Right cardiac atrium (tissue), 5 donors: ENCODE measurements around the gene C6orf52. TPM values are rescaled to one million over a fixed set of nuclear protein-coding genes. Genes with fewer than 3 reads are reported as not detected.
A peak's percentile ranks its signal among the peaks of the same experiment; 100 is the strongest.
"Not testable (repeated sequence)": the region's sequence is repeated elsewhere in the genome, so short reads cannot be mapped to it uniquely, and the experiment has no call there.

Experiments used
- ATAC-seq, 2 donors: fragments of 200-7000 bp; cut with Tn5 transposase; one replicate each; pipeline versions ENCODE4 v1.8.0 to v1.9.1; 2020; ENCODE audit warnings: moderate library complexity in 2 of 2, mild to moderate bottlenecking in 1 of 2
- DNase-seq, 3 donors: peaks; one replicate each; pipeline ENCODE4 v3.0.0-alpha.2; 2020
- H3K27ac ChIP-seq: one replicate; pipeline ENCODE4 v1.5.1; 2013; ENCODE audit warnings: mild to moderate bottlenecking, low read length, control low read depth, moderate library complexity
- H3K27me3 ChIP-seq: one replicate; pipeline ENCODE4 v1.6.1; 2013; ENCODE audit not compliant: control insufficient read depth, insufficient read depth
- H3K4me1 ChIP-seq: one replicate; pipeline ENCODE4 v1.6.1; 2013; ENCODE audit warnings: low read length; ENCODE audit not compliant: control insufficient read depth, insufficient read depth
- H3K4me3 ChIP-seq: one replicate; pipeline ENCODE4 v1.5.1; 2013; ENCODE audit warnings: low read length, control low read depth
- H3K9me3 ChIP-seq: one replicate; pipeline ENCODE4 v1.6.1; 2013; ENCODE audit warnings: low read length; ENCODE audit not compliant: control insufficient read depth
- WGBS: extraction: QIAGEN DNeasy Blood & Tissue Kit; methylation state at CpG from one replicate; pipeline ENCODE4 v1.1.7; 2013; 5-methylcytosine and 5-hydroxymethylcytosine counted together
- intact Hi-C, 4 donors: fragments of 100-400 bp; cut with DNase I; formaldehyde crosslinking; loops; one replicate each; pipeline versions ENCODE4 v1.11.0 to v1.14.0; 2022 to 2023
- polyA plus RNA-seq: library from polyadenylated mRNA; stranded (reverse); fragments of 200-250 nt; gene quantifications from one replicate; pipeline ENCODE4 v1.2.3, GENCODE V29; 2013
- total RNA-seq, 4 donors: library from RNA; stranded (reverse); fragmentation: NEBNext Ultra II Directional; extraction: Animal tissue kit (Norgen Biotek cat#: 25700); gene quantifications; one replicate each; pipeline ENCODE4 v1.2.1, GENCODE V29; 2021
- donor health status: healthy with polysubstance abuse.
- donor health status: DM: no; HTN: yes; CAD: no.
- donor health status: DM: no; HTN: no; CAD: no.
- donor health status: DM: no; HTN: yes; CAD: no; lungs with severe emphysema.
- donor health status: DM: yes; HTN: yes; CAD: no.

The C6orf52 gene
- total and polyA plus RNA-seq, 5 donors = 0.29 to 0.71 (median 0.63) TPM; not detected in 2

GRCh38 chr6:10723567-10723881 is 29.1 kb upstream of the C6orf52 start:
- H3K4me1 ChIP-seq = peaks cover 3% of the 10 kb centered on the region
- no peaks in the 10 kb centered on the region for H3K27me3 ChIP-seq
- DNase-seq = no peak
- intact Hi-C loops = no loop called here
- WGBS = 20% methylated on average over 7 of the region's 7 CpGs
- ATAC-seq = peak in 1 of 2 donors; percentile 4
- H3K9me3 ChIP-seq = no peaks in the 10 kb centered on the region
- H3K27ac ChIP-seq = peak overlapping the region; percentile 91
- peak overlapping the region; percentile 51 for H3K4me3 ChIP-seq

GRCh38 chr6:10722820-10723566 is 28.6 kb upstream of the C6orf52 start, which contains the start of gene TMEM14C:
TSS of gene TMEM14C (plus strand) at chr6:10723070. CDS start at chr6:10724614, 1,544 bp downstream.
- Histone ChIP-seq H3K27ac (peak within 1 kb of the TSS; percentile 91), H3K9me3 (no peaks in the 10 kb centered on the region), H3K27me3 (no peaks in the 10 kb centered on the region), H3K4me3 (peak within 1 kb of the TSS; percentile 51), H3K4me1 (peaks cover 3% of the 10 kb centered on the region)
- intact Hi-C loops = no loop called here
- under 1% methylated on average over 55 of the region's 55 CpGs for WGBS
- DNase-seq = peak; percentile 99 to 100 (median 100)
- ATAC-seq = peak; percentile 99

- intact Hi-C loops = no loop called here
- ATAC-seq = no peak
Measured at GRCh38 chr6:10722570-10722819, 28.1 kb upstream of the C6orf52 start.

GRCh38 chr6:10721850-10722569 is 27.6 kb upstream of the C6orf52 start:
- intact Hi-C loops = no loop called here
- Histone ChIP-seq H3K9me3 (no peaks in the 10 kb centered on the region), H3K27ac (peak overlapping the region; percentile 76), H3K4me3 (peak overlapping the region; percentile 51), H3K27me3 (no peaks in the 10 kb centered on the region), H3K4me1 (peaks cover 3% of the 10 kb centered on the region)
- ATAC-seq = no peak
- WGBS = 73% methylated on average over 11 of the region's 11 CpGs
- DNase-seq = no peak

More at GRCh38 chr6:10722570-10722819, 28.1 kb upstream of the C6orf52 start:
- no peak for DNase-seq
- WGBS = 1% methylated on average over 6 of the region's 6 CpGs
- H3K4me3 ChIP-seq = peak overlapping the region; percentile 51
- H3K27me3 ChIP-seq = no peaks in the 10 kb centered on the region
- peak overlapping the region; percentile 76 for H3K27ac ChIP-seq
- H3K9me3 ChIP-seq = no peaks in the 10 kb centered on the region
- H3K4me1 ChIP-seq = peaks cover 3% of the 10 kb centered on the region

GRCh38 chr6:10720960-10721849 is 26.8 kb upstream of the C6orf52 start:
- DNase-seq, H3K9me3 ChIP-seq, H3K27me3 ChIP-seq, ATAC-seq, intact Hi-C loops, H3K4me1 ChIP-seq: not testable (repeated sequence)
- Histone ChIP-seq H3K4me3 (peak overlapping the region; percentile 30), H3K27ac (peak overlapping the region; percentile 79)
- 84% methylated on average over 17 of the region's 17 CpGs for WGBS

GRCh38 chr6:10720265-10720959 is 26.0 kb upstream of the C6orf52 start:
- 28% methylated on average over 49 of the region's 49 CpGs for WGBS
- peak; percentile 7 to 17 for ATAC-seq
- intact Hi-C loops = no loop called here

GRCh38 chr6:10719964-10720264 is 25.5 kb upstream of the C6orf52 start:
- H3K27me3 ChIP-seq = no peaks in the 10 kb centered on the region
- intact Hi-C loops = no loop called here
- H3K9me3 ChIP-seq = no peaks in the 10 kb centered on the region
- peaks cover 3% of the 10 kb centered on the region for H3K4me1 ChIP-seq
- WGBS = 31% methylated on average over 21 of the region's 21 CpGs
- DNase-seq (peak; percentile 67 to 80 (median 73)), ATAC-seq (peak; percentile 2 to 42)
- peak overlapping the region; percentile 78 for H3K27ac ChIP-seq
- peak overlapping the region; percentile 30 for H3K4me3 ChIP-seq

More at GRCh38 chr6:10720265-10720959, 26.0 kb upstream of the C6orf52 start:
- Histone ChIP-seq H3K27ac (peak overlapping the region; percentile 79), H3K4me3 (peak overlapping the region; percentile 30), H3K9me3 (no peaks in the 10 kb centered on the region), H3K27me3 (no peaks in the 10 kb centered on the region), H3K4me1 (peaks cover 3% of the 10 kb centered on the region)
- peak; percentile 69 to 89 (median 85) for DNase-seq

- H3K27me3 ChIP-seq = no peaks in the 10 kb centered on the region
- 76% methylated on average over 8 of the region's 8 CpGs for WGBS
- no peak overlapping the region for H3K27ac ChIP-seq
- intact Hi-C loops = no loop called here
- no peaks in the 10 kb centered on the region for H3K9me3 ChIP-seq
- no peak for ATAC-seq
- peaks cover 2% of the 10 kb centered on the region for H3K4me1 ChIP-seq
- peak overlapping the region; percentile 30 for H3K4me3 ChIP-seq
- DNase-seq = no peak
Measured at GRCh38 chr6:10719296-10719963, 25.0 kb upstream of the C6orf52 start.

- Histone ChIP-seq H3K4me1 (no peaks in the 10 kb centered on the region), H3K27ac (no peak overlapping the region), H3K27me3 (no peaks in the 10 kb centered on the region), H3K4me3 (no peak overlapping the region), H3K9me3 (no peaks in the 10 kb centered on the region)
- intact Hi-C loops = no loop called here
- DNase-seq (no peak), ATAC-seq (no peak)
- 85% methylated on average over 8 of the region's 8 CpGs for WGBS
Measured at GRCh38 chr6:10713962-10714361, 19.5 kb upstream of the C6orf52 start.

- ATAC-seq = no peak
- Histone ChIP-seq H3K27me3 (no peaks in the 10 kb centered on the region), H3K4me1 (no peaks in the 10 kb centered on the region), H3K27ac (no peak overlapping the region), H3K9me3 (no peaks in the 10 kb centered on the region), H3K4me3 (no peak overlapping the region)
- DNase-seq = no peak
- intact Hi-C loops = loop anchor here (10.0 kb wide), 3 partner anchors 48 to 182 kb away; partner anchors contain the start of genes GCNT2 (in 1 of the 4) and TMEM14B (in 1 of the 4)
- 96% methylated on average over 4 of the region's 4 CpGs for WGBS
Measured at GRCh38 chr6:10696655-10697054, 2.2 kb upstream of the C6orf52 start.
